Esophagus muscularis mucosa (tissue), 3 donors: ENCODE measurements around the gene TRMT10A.

Experiments used
- CTCF ChIP-seq, 3 experiments: fragments of 200-600 bp in 2 of 3; fragments of 450-650 bp in 1 of 3; sonication (generic) in 2 of 3; IDR thresholded peaks; one replicate each; pipeline ENCODE4 v1.5.1; 2017 to 2019; ENCODE audit warnings: antibody characterized with exemption in 3 of 3, mild to moderate bottlenecking in 2 of 3, moderate library complexity in 1 of 3
- POLR2A ChIP-seq: fragments of 450-650 bp; IDR thresholded peaks from one replicate; pipeline ENCODE4 v1.6.1; 2017; ENCODE audit warnings: antibody characterized with exemption, moderate library complexity, mild to moderate bottlenecking, low read depth
- POLR2AphosphoS5 ChIP-seq, 2 donors: sonication (generic); formaldehyde crosslinking; IDR thresholded peaks; one replicate each; pipeline ENCODE4 v1.6.1; 2017; ENCODE audit warnings: antibody characterized with exemption in 2 of 2

DNA sequence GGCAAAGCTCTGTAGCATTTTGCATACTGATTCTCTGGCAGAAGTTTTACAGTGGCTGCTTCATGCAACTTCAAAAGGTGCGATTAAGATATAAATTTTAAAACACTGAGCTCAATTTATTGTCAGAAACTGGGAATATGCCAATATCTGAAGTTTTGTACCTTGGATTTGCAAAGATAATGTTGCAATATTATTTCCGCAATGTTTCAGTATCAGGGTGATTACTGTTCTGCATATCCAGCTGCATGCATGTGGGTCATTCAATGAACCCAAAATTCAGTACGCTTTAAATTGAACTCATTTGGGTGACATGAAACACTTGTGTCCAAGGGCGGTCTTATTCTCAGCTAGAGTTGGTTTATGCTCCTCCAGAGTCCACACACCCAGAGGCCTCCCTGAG, 26.2 kb downstream of the TRMT10A start:
- TF ChIP-seq CTCF (IDR thresholded peaks at IDR 0.05) (no peak), POLR2A (no peak), POLR2AphosphoS5 (IDR thresholded peaks at IDR 0.05) (no peak)
